Measurements from ENCODE around the gene CFAP157.

The CFAP157 gene

GRCh38 chr9:127739614-127740330 lies 33.0 kb downstream of the CFAP157 start:
- H3K4me1 ChIP-seq (ENCODE audit: insufficient read depth, low read length), result peaks cover 23% of the 10 kb centered on the region
- no peak overlapping the region for H2AFZ ChIP-seq (ENCODE audit: low read depth, low read length)
- no peaks in the 10 kb centered on the region for H3K9me3 ChIP-seq (ENCODE audit: low read length)
- no peak overlapping the region for H3K4me3 ChIP-seq (ENCODE audit: low read length)
- no peaks in the 10 kb centered on the region for H3K36me3 ChIP-seq (ENCODE audit: insufficient read depth, low read length)
- H3K27me3 ChIP-seq (ENCODE audit: insufficient read depth, low read length), result no peaks in the 10 kb centered on the region

GRCh38 chr9:127741831-127742434 lies 35.1 kb downstream of the CFAP157 start:
- Histone ChIP-seq H3K36me3 (ENCODE audit: insufficient read depth, low read length) (no peaks in the 10 kb centered on the region), H3K4me3 (ENCODE audit: low read length) (peak overlapping the region; percentile 38)

GRCh38 chr9:127742435-127743088 lies 35.8 kb downstream of the CFAP157 start:
- Histone ChIP-seq H3K27me3 (ENCODE audit: insufficient read depth, low read length) (no peaks in the 10 kb centered on the region), H3K9me3 (ENCODE audit: low read length) (no peaks in the 10 kb centered on the region)

More at GRCh38 chr9:127741831-127742434, 35.1 kb downstream of the CFAP157 start:
- H3K9me3 ChIP-seq (ENCODE audit: low read length), result no peaks in the 10 kb centered on the region
- peaks cover 14% of the 10 kb centered on the region for H3K4me1 ChIP-seq (ENCODE audit: insufficient read depth, low read length)
- H3K27me3 ChIP-seq (ENCODE audit: insufficient read depth, low read length), result no peaks in the 10 kb centered on the region
- H2AFZ ChIP-seq (ENCODE audit: low read depth, low read length), result peak overlapping the region; percentile 28

GRCh38 chr9:127744398-127745110 lies 37.8 kb downstream of the CFAP157 start:
- Histone ChIP-seq H3K36me3 (ENCODE audit: insufficient read depth, low read length) (peaks cover 6% of the 10 kb centered on the region), H3K4me1 (ENCODE audit: insufficient read depth, low read length) (peaks cover 14% of the 10 kb centered on the region), H3K9me3 (ENCODE audit: low read length) (no peaks in the 10 kb centered on the region), H3K4me3 (ENCODE audit: low read length) (no peak overlapping the region), H3K27me3 (ENCODE audit: insufficient read depth, low read length) (peaks cover 9% of the 10 kb centered on the region), H2AFZ (ENCODE audit: low read depth, low read length) (no peak overlapping the region)

More at GRCh38 chr9:127742435-127743088, 35.8 kb downstream of the CFAP157 start:
- Histone ChIP-seq H2AFZ (ENCODE audit: low read depth, low read length) (peak overlapping the region; percentile 28), H3K4me1 (ENCODE audit: insufficient read depth, low read length) (peaks cover 14% of the 10 kb centered on the region), H3K36me3 (ENCODE audit: insufficient read depth, low read length) (no peaks in the 10 kb centered on the region), H3K4me3 (ENCODE audit: low read length) (peak overlapping the region; percentile 38)

- Histone ChIP-seq H3K36me3 (ENCODE audit: insufficient read depth, low read length) (peaks cover 6% of the 10 kb centered on the region), H3K9me3 (ENCODE audit: low read length) (no peaks in the 10 kb centered on the region), H3K27me3 (ENCODE audit: insufficient read depth, low read length) (peaks cover 12% of the 10 kb centered on the region), H3K4me1 (ENCODE audit: insufficient read depth, low read length) (peaks cover 9% of the 10 kb centered on the region), H3K4me3 (ENCODE audit: low read length) (no peak overlapping the region), H2AFZ (ENCODE audit: low read depth, low read length) (no peak overlapping the region)
Measured at GRCh38 chr9:127746959-127747569, 40.3 kb downstream of the CFAP157 start.

GRCh38 chr9:127749090-127749787 lies 42.5 kb downstream of the CFAP157 start:
- Histone ChIP-seq H2AFZ (ENCODE audit: low read depth, low read length) (no peak overlapping the region), H3K4me3 (ENCODE audit: low read length) (no peak overlapping the region), H3K4me1 (ENCODE audit: insufficient read depth, low read length) (no peaks in the 10 kb centered on the region), H3K27me3 (ENCODE audit: insufficient read depth, low read length) (peaks cover 18% of the 10 kb centered on the region), H3K36me3 (ENCODE audit: insufficient read depth, low read length) (peaks cover 6% of the 10 kb centered on the region), H3K9me3 (ENCODE audit: low read length) (no peaks in the 10 kb centered on the region)

- no peak overlapping the region for H2AFZ ChIP-seq (ENCODE audit: low read depth, low read length)
- no peak overlapping the region for H3K4me3 ChIP-seq (ENCODE audit: low read length)
- H3K27me3 ChIP-seq (ENCODE audit: insufficient read depth, low read length), result peaks cover 29% of the 10 kb centered on the region
- H3K9me3 ChIP-seq (ENCODE audit: low read length), result no peaks in the 10 kb centered on the region
- H3K36me3 ChIP-seq (ENCODE audit: insufficient read depth, low read length), result peaks cover 6% of the 10 kb centered on the region
- peaks cover 13% of the 10 kb centered on the region for H3K4me1 ChIP-seq (ENCODE audit: insufficient read depth, low read length)
Measured at GRCh38 chr9:127751269-127752054, 44.7 kb downstream of the CFAP157 start.

- H3K4me1 ChIP-seq (ENCODE audit: insufficient read depth, low read length), result peaks cover 13% of the 10 kb centered on the region
- H2AFZ ChIP-seq (ENCODE audit: low read depth, low read length), result no peak overlapping the region
- H3K36me3 ChIP-seq (ENCODE audit: insufficient read depth, low read length), result peaks cover 6% of the 10 kb centered on the region
- peaks cover 27% of the 10 kb centered on the region for H3K27me3 ChIP-seq (ENCODE audit: insufficient read depth, low read length)
- no peaks in the 10 kb centered on the region for H3K9me3 ChIP-seq (ENCODE audit: low read length)
- no peak overlapping the region for H3K4me3 ChIP-seq (ENCODE audit: low read length)
Measured at GRCh38 chr9:127753148-127753547, 46.4 kb downstream of the CFAP157 start.

- Histone ChIP-seq H3K9me3 (ENCODE audit: low read length) (no peaks in the 10 kb centered on the region), H3K4me1 (ENCODE audit: insufficient read depth, low read length) (peaks cover 13% of the 10 kb centered on the region), H2AFZ (ENCODE audit: low read depth, low read length) (no peak overlapping the region), H3K36me3 (ENCODE audit: insufficient read depth, low read length) (peaks cover 6% of the 10 kb centered on the region), H3K4me3 (ENCODE audit: low read length) (peak overlapping the region; percentile 55), H3K27me3 (ENCODE audit: insufficient read depth, low read length) (peaks cover 28% of the 10 kb centered on the region)
Measured at GRCh38 chr9:127753622-127754021, 46.8 kb downstream of the CFAP157 start.

GRCh38 chr9:127754099-127755060 lies 47.6 kb downstream of the CFAP157 start:
- peaks cover under 1% of the 10 kb centered on the region for H3K36me3 ChIP-seq (ENCODE audit: insufficient read depth, low read length)
- peak overlapping the region; percentile 65 for H2AFZ ChIP-seq (ENCODE audit: low read depth, low read length)
- peaks cover 13% of the 10 kb centered on the region for H3K4me1 ChIP-seq (ENCODE audit: insufficient read depth, low read length)
- H3K27me3 ChIP-seq (ENCODE audit: insufficient read depth, low read length), result peaks cover 27% of the 10 kb centered on the region
- H3K4me3 ChIP-seq (ENCODE audit: low read length), result peak overlapping the region; percentile 55
- H3K9me3 ChIP-seq (ENCODE audit: low read length), result no peaks in the 10 kb centered on the region
